Nephron (organoid): Measurements from ENCODE around the gene CREB5.

Source experiments
- H3K27ac Mint-ChIP-seq, 3 experiments: 2 replicates each; pipeline ENCODE4 v1.8.0; 2020; ENCODE audit warnings: mixed read lengths in 3 of 3, mild to moderate bottlenecking in 2 of 3, moderate library complexity in 1 of 3
- H3K27me3 Mint-ChIP-seq: 2 replicates; pipeline ENCODE4 v1.8.0; 2021; ENCODE audit warnings: low read depth, mild to moderate bottlenecking, moderate library complexity, mixed read lengths
- H3K36me3 Mint-ChIP-seq: 2 replicates; pipeline ENCODE4 v1.8.0; 2020; ENCODE audit warnings: low read depth, mixed read lengths
- H3K4me1 Mint-ChIP-seq: 2 replicates; pipeline ENCODE4 v1.8.0; 2020; ENCODE audit warnings: mixed read lengths
- H3K4me3 Mint-ChIP-seq, 3 experiments: 2 replicates each; pipeline ENCODE4 v1.8.0; 2020; ENCODE audit warnings: mild to moderate bottlenecking in 3 of 3, mixed read lengths in 3 of 3, moderate library complexity in 2 of 3
- H3K9me3 Mint-ChIP-seq: 2 replicates; pipeline ENCODE4 v1.8.0; 2020; ENCODE audit warnings: mixed read lengths
- CTCF ChIP-seq, 3 experiments: fragments of 200-600 bp; sonication (generic); IDR thresholded peaks; one replicate each; pipeline ENCODE4 v1.5.0; 2021; ENCODE audit warnings: antibody characterized with exemption in 3 of 3; ENCODE audit not compliant: unreplicated experiment in 3 of 3

The CREB5 gene

GRCh38 chr7:28493477-28493876, 81.2 kb downstream of the CREB5 start:
- Mint-ChIP-seq H3K9me3 (peaks cover 2% of the 10 kb centered on the region), H3K4me3 (no peak overlapping the region), H3K27me3 (no peaks in the 10 kb centered on the region), H3K27ac (no peak overlapping the region), H3K4me1 (peaks cover 24% of the 10 kb centered on the region), H3K36me3 (peaks cover 3% of the 10 kb centered on the region)
- TF ChIP-seq CTCF (IDR thresholded peaks at IDR 0.05; ENCODE audit: unreplicated experiment in 3 of 3), result no peak

- no peak overlapping the region for H3K4me3 Mint-ChIP-seq
- H3K9me3 Mint-ChIP-seq, result no peaks in the 10 kb centered on the region
- TF ChIP-seq CTCF (IDR thresholded peaks at IDR 0.05; ENCODE audit: unreplicated experiment in 3 of 3), result no peak
- peaks cover 18% of the 10 kb centered on the region for H3K4me1 Mint-ChIP-seq
- H3K27ac Mint-ChIP-seq, result peak overlapping the region in 2 of 3 experiments; percentile 44 to 86
- no peaks in the 10 kb centered on the region for H3K27me3 Mint-ChIP-seq
- no peaks in the 10 kb centered on the region for H3K36me3 Mint-ChIP-seq
Observed at GRCh38 chr7:28497009-28497408, 84.7 kb downstream of the CREB5 start.

GRCh38 chr7:28498636-28499035, 86.3 kb downstream of the CREB5 start:
- Mint-ChIP-seq H3K4me3 (no peak overlapping the region), H3K4me1 (peaks cover 14% of the 10 kb centered on the region), H3K36me3 (no peaks in the 10 kb centered on the region), H3K9me3 (no peaks in the 10 kb centered on the region), H3K27me3 (no peaks in the 10 kb centered on the region), H3K27ac (no peak overlapping the region)
- TF ChIP-seq CTCF (IDR thresholded peaks at IDR 0.05; ENCODE audit: unreplicated experiment in 3 of 3), result no peak

GRCh38 chr7:28500138-28500537, 87.8 kb downstream of the CREB5 start:
- H3K36me3 Mint-ChIP-seq, result no peaks in the 10 kb centered on the region
- H3K27me3 Mint-ChIP-seq, result no peaks in the 10 kb centered on the region
- TF ChIP-seq CTCF (IDR thresholded peaks at IDR 0.05; ENCODE audit: unreplicated experiment in 3 of 3), result no peak
- no peak overlapping the region for H3K27ac Mint-ChIP-seq
- H3K9me3 Mint-ChIP-seq, result no peaks in the 10 kb centered on the region
- peaks cover 8% of the 10 kb centered on the region for H3K4me1 Mint-ChIP-seq
- no peak overlapping the region for H3K4me3 Mint-ChIP-seq

- Mint-ChIP-seq H3K4me3 (no peak overlapping the region), H3K27me3 (no peaks in the 10 kb centered on the region), H3K4me1 (peaks cover 9% of the 10 kb centered on the region), H3K9me3 (no peaks in the 10 kb centered on the region), H3K36me3 (no peaks in the 10 kb centered on the region), H3K27ac (no peak overlapping the region)
- no peak for TF ChIP-seq CTCF (IDR thresholded peaks at IDR 0.05; ENCODE audit: unreplicated experiment in 3 of 3)
Observed at GRCh38 chr7:28502408-28502807, 90.1 kb downstream of the CREB5 start.

GRCh38 chr7:28503396-28503795, 91.1 kb downstream of the CREB5 start:
- Mint-ChIP-seq H3K9me3 (no peaks in the 10 kb centered on the region), H3K4me1 (peaks cover 15% of the 10 kb centered on the region), H3K27me3 (no peaks in the 10 kb centered on the region), H3K4me3 (no peak overlapping the region), H3K27ac (no peak overlapping the region), H3K36me3 (no peaks in the 10 kb centered on the region)
- no peak for TF ChIP-seq CTCF (IDR thresholded peaks at IDR 0.05; ENCODE audit: unreplicated experiment in 3 of 3)
